Gastroesophageal sphincter (tissue), 3 donors: ENCODE data around the gene ADIRF.
"Not testable (repeated sequence)": the region's sequence is repeated elsewhere in the genome, so short reads cannot be mapped to it uniquely, and the experiment has no call there.

Source experiments
- CTCF ChIP-seq, 4 experiments: fragments of 200-600 bp in 2 of 4; fragments of 450-650 bp in 2 of 4; sonication (generic) in 1 of 4; IDR thresholded peaks; one replicate each; pipeline ENCODE4 v1.5.1; 2017 to 2019; ENCODE audit warnings: antibody characterized with exemption in 4 of 4, mild to moderate bottlenecking in 2 of 4, moderate library complexity in 2 of 4
- POLR2A ChIP-seq, 2 donors: fragments of 450-650 bp; IDR thresholded peaks; one replicate each; pipeline ENCODE4 v1.6.1; 2017; ENCODE audit warnings: antibody characterized with exemption in 2 of 2, mild to moderate bottlenecking in 2 of 2, moderate library complexity in 1 of 2
- POLR2AphosphoS5 ChIP-seq: sonication (generic); formaldehyde crosslinking; IDR thresholded peaks from one replicate; pipeline ENCODE4 v1.6.1; 2017; ENCODE audit warnings: antibody characterized with exemption

GRCh38 chr10:87019504-87019903, 51.2 kb downstream of the ADIRF start:
- not testable (repeated sequence) for TF ChIP-seq CTCF (IDR thresholded peaks at IDR 0.05); POLR2A (IDR thresholded peaks at IDR 0.05); POLR2AphosphoS5
